Activated CD4-positive, alpha-beta T cell treated with anti-CD3 and anti-CD28 coated beads, Interleukin-2, amount 50 U/mL, for 48 hours (primary cell): ENCODE measurements around the gene KRT4.

ENCODE experiments used
- DNase-seq, 2 experiments: peaks; one replicate each; pipeline ENCODE4 v3.0.0-alpha.2; 2020

Gene KRT4

GRCh38 chr12:52821826-52822660, 8.1 kb upstream of the KRT4 start:
- DNase-seq, result no peak

- no peak for DNase-seq
Measured at GRCh38 chr12:52821071-52821730, 7.3 kb upstream of the KRT4 start.

GRCh38 chr12:52820521-52820920, 6.6 kb upstream of the KRT4 start:
- no peak for DNase-seq

GRCh38 chr12:52819731-52820510, 6.0 kb upstream of the KRT4 start:
- DNase-seq, result no peak

GRCh38 chr12:52818887-52819420, 5.0 kb upstream of the KRT4 start:
- DNase-seq, result no peak

- no peak for DNase-seq
Measured at GRCh38 chr12:52818388-52818787, 4.5 kb upstream of the KRT4 start.

GRCh38 chr12:52817699-52818238, 3.9 kb upstream of the KRT4 start:
- no peak for DNase-seq

- no peak for DNase-seq
Measured at GRCh38 chr12:52817003-52817698, 3.2 kb upstream of the KRT4 start.

- DNase-seq, result no peak
Measured at GRCh38 chr12:52815676-52816588, 2.0 kb upstream of the KRT4 start.

GRCh38 chr12:52815161-52815560, 1.2 kb upstream of the KRT4 start:
- DNase-seq, result no peak

- no peak for DNase-seq
Measured at GRCh38 chr12:52814710-52815155, 817 bp upstream of the KRT4 start.

GRCh38 chr12:52813203-52813819, 605 bp downstream of the KRT4 start:
- no peak for DNase-seq

- DNase-seq, result no peak
Measured at GRCh38 chr12:52812749-52813148, 1.2 kb downstream of the KRT4 start.

GRCh38 chr12:52812073-52812400, 1.9 kb downstream of the KRT4 start:
- no peak for DNase-seq

GRCh38 chr12:52811191-52812072, 2.5 kb downstream of the KRT4 start:
- DNase-seq, result no peak

GRCh38 chr12:52810554-52810953, 3.4 kb downstream of the KRT4 start:
- no peak for DNase-seq

GRCh38 chr12:52809166-52809565, 4.8 kb downstream of the KRT4 start:
- DNase-seq, result no peak

GRCh38 chr12:52808573-52809160, 5.2 kb downstream of the KRT4 start:
- no peak for DNase-seq
